ENCODE data around the gene GRIN2A.

Gene GRIN2A

DNA sequence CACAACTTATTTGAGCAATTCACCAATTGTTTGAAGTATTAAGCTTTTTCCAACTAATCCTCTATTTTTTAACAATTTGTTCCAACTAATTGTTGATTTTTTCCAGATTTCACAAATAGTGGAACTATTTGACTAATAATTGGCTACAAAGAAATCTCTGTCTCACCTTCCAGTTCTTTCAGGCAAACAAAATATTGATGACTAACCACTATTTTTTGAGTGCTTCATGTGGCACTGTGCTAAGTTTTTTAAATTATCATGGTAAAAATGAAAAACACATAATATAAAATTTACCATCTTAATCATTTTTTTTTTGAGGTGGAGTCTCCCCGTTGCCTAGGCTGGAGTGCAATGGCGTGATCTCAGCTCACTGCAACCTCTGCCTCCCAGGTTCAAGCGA, 24.6 kb upstream of the GRIN2A start:
- Histone ChIP-seq H3K9ac (no peak overlapping the region), H3K4me3 (IDR thresholded peaks at IDR 0.05; ENCODE audit: insufficient read depth, low read depth, low read length) (no peak overlapping the region), H3K4me1 (ENCODE audit: low read depth, poor library complexity, severe bottlenecking) (no peaks in the 10 kb centered on the region), H3K36me3 (ENCODE audit: insufficient read depth) (no peaks in the 10 kb centered on the region), H3K4me2 (no peak overlapping the region), H4K20me1 (ENCODE audit: insufficient read depth) (no peaks in the 10 kb centered on the region), H3K27ac (no peak overlapping the region), H3K79me2 (ENCODE audit: insufficient read depth, low read depth) (no peaks in the 10 kb centered on the region), H2AFZ (ENCODE audit: low read depth) (no peak overlapping the region), H3K27me3 (ENCODE audit: insufficient read depth, low read depth) (no peaks in the 10 kb centered on the region)
- TF ChIP-seq, protein P1, sequence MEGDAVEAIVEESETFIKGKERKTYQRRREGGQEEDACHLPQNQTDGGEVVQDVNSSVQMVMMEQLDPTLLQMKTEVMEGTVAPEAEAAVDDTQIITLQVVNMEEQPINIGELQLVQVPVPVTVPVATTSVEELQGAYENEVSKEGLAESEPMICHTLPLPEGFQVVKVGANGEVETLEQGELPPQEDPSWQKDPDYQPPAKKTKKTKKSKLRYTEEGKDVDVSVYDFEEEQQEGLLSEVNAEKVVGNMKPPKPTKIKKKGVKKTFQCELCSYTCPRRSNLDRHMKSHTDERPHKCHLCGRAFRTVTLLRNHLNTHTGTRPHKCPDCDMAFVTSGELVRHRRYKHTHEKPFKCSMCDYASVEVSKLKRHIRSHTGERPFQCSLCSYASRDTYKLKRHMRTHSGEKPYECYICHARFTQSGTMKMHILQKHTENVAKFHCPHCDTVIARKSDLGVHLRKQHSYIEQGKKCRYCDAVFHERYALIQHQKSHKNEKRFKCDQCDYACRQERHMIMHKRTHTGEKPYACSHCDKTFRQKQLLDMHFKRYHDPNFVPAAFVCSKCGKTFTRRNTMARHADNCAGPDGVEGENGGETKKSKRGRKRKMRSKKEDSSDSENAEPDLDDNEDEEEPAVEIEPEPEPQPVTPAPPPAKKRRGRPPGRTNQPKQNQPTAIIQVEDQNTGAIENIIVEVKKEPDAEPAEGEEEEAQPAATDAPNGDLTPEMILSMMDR (conservative IDR thresholded peaks at IDR 0.05; ENCODE audit: low read depth, low read length), result no peak

DNA sequence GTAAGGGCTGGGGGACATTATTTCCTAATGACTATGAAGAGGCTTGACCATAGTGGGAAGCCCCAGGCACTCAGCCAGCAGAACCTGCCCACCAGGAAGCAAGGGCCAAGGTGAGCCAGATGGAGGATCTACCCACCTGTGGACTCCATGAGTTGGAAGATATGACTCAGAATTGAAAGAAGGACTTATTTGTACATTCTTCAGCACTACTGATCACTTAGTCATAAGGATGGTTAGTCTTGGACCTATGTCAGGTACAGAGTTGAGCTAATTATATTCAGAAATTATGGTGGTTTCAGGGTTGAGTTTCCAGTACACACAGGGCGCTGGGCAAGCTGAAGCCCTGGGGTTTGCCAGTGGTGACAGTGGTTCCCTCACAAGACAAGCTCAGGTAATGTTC, 24.0 kb upstream of the GRIN2A start:
- TF ChIP-seq, protein P1 (conservative IDR thresholded peaks at IDR 0.05; ENCODE audit: low read depth, low read length), result no peak
- Histone ChIP-seq H3K4me2 (no peak overlapping the region), H2AFZ (ENCODE audit: low read depth) (no peak overlapping the region), H3K27ac (no peak overlapping the region), H3K27me3 (ENCODE audit: insufficient read depth, low read depth) (no peaks in the 10 kb centered on the region), H3K4me1 (ENCODE audit: low read depth, poor library complexity, severe bottlenecking) (no peaks in the 10 kb centered on the region), H4K20me1 (ENCODE audit: insufficient read depth) (no peaks in the 10 kb centered on the region), H3K36me3 (ENCODE audit: insufficient read depth) (no peaks in the 10 kb centered on the region), H3K4me3 (IDR thresholded peaks at IDR 0.05; ENCODE audit: insufficient read depth, low read depth, low read length) (no peak overlapping the region), H3K79me2 (ENCODE audit: insufficient read depth, low read depth) (no peaks in the 10 kb centered on the region), H3K9ac (no peak overlapping the region)

DNA sequence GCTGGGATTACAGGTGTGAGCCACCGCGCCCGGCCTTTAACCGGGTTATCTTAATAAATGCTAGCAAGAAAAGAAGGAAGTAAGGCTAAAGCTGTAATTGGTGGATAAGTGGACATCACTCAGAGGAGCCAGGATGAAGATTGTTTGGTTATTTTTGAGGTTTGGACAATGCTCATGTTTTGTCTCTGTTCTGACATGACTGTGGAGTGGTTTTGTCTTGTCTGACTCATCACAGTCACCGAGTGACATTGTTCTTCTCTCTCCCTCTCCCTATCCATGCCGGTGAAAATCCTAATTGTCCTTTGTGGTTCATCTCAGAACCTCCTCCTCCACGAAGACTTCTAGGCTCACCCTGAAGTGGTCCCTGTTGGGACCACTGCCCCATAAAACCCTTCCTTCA, 23.5 kb upstream of the GRIN2A start:
- H3K27ac ChIP-seq, result no peak overlapping the region
- no peaks in the 10 kb centered on the region for H4K20me1 ChIP-seq (ENCODE audit: insufficient read depth)
- TF ChIP-seq, protein P1 (conservative IDR thresholded peaks at IDR 0.05; ENCODE audit: low read depth, low read length), result no peak
- H3K27me3 ChIP-seq (ENCODE audit: insufficient read depth, low read depth), result no peaks in the 10 kb centered on the region
- H2AFZ ChIP-seq (ENCODE audit: low read depth), result no peak overlapping the region
- no peak overlapping the region for H3K9ac ChIP-seq
- no peaks in the 10 kb centered on the region for H3K36me3 ChIP-seq (ENCODE audit: insufficient read depth)
- no peaks in the 10 kb centered on the region for H3K79me2 ChIP-seq (ENCODE audit: insufficient read depth, low read depth)
- no peak overlapping the region for H3K4me3 ChIP-seq (IDR thresholded peaks at IDR 0.05; ENCODE audit: insufficient read depth, low read depth, low read length)
- no peak overlapping the region for H3K4me2 ChIP-seq
- no peaks in the 10 kb centered on the region for H3K4me1 ChIP-seq (ENCODE audit: low read depth, poor library complexity, severe bottlenecking)

DNA sequence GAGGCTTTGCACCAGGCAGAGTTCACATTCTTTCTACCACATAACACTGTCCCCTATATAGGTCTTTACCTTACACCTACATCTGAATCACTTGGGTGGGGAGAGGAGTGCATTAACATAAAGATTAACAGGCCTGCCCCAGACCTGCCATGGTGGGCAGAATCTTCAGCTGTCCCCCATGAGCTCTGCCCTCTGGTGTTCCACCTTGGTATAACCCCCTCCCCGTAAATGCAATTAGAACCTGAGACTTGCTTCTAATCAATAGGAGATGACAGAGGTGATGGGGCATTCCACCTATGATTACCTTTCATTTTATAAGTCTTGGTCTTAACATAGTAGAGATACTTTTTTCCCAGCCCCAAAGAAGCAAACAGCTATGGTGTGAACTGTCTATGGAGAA, 20.4 kb upstream of the GRIN2A start:
- Histone ChIP-seq H3K27ac (no peak overlapping the region), H3K36me3 (ENCODE audit: insufficient read depth) (no peaks in the 10 kb centered on the region), H4K20me1 (ENCODE audit: insufficient read depth) (no peaks in the 10 kb centered on the region), H3K27me3 (ENCODE audit: insufficient read depth, low read depth) (no peaks in the 10 kb centered on the region), H3K79me2 (ENCODE audit: insufficient read depth, low read depth) (no peaks in the 10 kb centered on the region), H3K4me1 (ENCODE audit: low read depth, poor library complexity, severe bottlenecking) (no peaks in the 10 kb centered on the region), H3K9ac (no peak overlapping the region), H3K4me3 (IDR thresholded peaks at IDR 0.05; ENCODE audit: insufficient read depth, low read depth, low read length) (no peak overlapping the region), H3K4me2 (no peak overlapping the region), H2AFZ (ENCODE audit: low read depth) (no peak overlapping the region)
- TF ChIP-seq, protein P1 (conservative IDR thresholded peaks at IDR 0.05; ENCODE audit: low read depth, low read length), result peak; percentile 54

All from KMS-11 (cell line).